Measurements from ENCODE around the gene SEMA3G. TPM values are rescaled to one million over a fixed set of nuclear protein-coding genes. Genes with fewer than 3 reads are reported as not detected.

The SEMA3G gene
- total and polyA plus RNA-seq, 8 donors: under 0.01 to 9.6 (median 1.8) TPM

DNA sequence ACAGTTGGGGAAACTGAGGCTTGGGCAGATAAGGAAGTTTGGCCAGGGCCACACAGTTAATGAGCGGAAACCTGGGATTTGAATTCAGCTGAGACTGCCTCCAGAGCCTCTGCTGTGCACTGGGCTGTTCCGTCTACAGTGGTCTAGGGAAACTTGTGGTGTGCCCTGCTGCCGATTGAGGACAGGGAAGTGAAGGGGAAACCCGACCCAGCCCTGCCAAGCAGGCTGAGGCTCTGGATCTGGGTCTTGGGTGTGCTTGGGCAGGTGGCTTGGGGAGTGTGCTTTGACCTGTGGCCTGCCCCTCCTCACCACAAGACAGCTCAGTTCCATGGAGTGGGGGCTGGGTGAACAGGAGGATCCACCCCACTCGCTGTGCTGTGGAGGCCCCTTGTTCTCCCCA, 28.1 kb upstream of the SEMA3G start:
- peaks cover 25 to 36% (median 30%) of the 10 kb centered on the region in 4 donors for H3K4me1 ChIP-seq
- H3K36me3 ChIP-seq: peaks cover 54 to 82% (median 79%) of the 10 kb centered on the region in 4 donors
- peak in 1 of 2 donors; percentile 6 for DNase-seq
- TF ChIP-seq EP300 (IDR thresholded peaks at IDR 0.05) (no peak), POLR2AphosphoS5 (IDR thresholded peaks at IDR 0.05) (no peak), POLR2A (IDR thresholded peaks at IDR 0.05) (no peak)
- TF ChIP-seq, protein P1, sequence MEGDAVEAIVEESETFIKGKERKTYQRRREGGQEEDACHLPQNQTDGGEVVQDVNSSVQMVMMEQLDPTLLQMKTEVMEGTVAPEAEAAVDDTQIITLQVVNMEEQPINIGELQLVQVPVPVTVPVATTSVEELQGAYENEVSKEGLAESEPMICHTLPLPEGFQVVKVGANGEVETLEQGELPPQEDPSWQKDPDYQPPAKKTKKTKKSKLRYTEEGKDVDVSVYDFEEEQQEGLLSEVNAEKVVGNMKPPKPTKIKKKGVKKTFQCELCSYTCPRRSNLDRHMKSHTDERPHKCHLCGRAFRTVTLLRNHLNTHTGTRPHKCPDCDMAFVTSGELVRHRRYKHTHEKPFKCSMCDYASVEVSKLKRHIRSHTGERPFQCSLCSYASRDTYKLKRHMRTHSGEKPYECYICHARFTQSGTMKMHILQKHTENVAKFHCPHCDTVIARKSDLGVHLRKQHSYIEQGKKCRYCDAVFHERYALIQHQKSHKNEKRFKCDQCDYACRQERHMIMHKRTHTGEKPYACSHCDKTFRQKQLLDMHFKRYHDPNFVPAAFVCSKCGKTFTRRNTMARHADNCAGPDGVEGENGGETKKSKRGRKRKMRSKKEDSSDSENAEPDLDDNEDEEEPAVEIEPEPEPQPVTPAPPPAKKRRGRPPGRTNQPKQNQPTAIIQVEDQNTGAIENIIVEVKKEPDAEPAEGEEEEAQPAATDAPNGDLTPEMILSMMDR (IDR thresholded peaks at IDR 0.05): no peak
- WGBS, 5 donors: 79 to 90% (median 88%) methylated on average over 4 to 5 of the region's 5 CpGs
- no peak overlapping the region for H3K27ac ChIP-seq
- H3K9me3 ChIP-seq: no peaks in the 10 kb centered on the region
- no peak overlapping the region for H3K4me3 ChIP-seq
- H3K27me3 ChIP-seq: no peaks in the 10 kb centered on the region
- intact Hi-C loops (cut with DNase I; ENCODE audit: low total_unique reads): no loop called here

DNA sequence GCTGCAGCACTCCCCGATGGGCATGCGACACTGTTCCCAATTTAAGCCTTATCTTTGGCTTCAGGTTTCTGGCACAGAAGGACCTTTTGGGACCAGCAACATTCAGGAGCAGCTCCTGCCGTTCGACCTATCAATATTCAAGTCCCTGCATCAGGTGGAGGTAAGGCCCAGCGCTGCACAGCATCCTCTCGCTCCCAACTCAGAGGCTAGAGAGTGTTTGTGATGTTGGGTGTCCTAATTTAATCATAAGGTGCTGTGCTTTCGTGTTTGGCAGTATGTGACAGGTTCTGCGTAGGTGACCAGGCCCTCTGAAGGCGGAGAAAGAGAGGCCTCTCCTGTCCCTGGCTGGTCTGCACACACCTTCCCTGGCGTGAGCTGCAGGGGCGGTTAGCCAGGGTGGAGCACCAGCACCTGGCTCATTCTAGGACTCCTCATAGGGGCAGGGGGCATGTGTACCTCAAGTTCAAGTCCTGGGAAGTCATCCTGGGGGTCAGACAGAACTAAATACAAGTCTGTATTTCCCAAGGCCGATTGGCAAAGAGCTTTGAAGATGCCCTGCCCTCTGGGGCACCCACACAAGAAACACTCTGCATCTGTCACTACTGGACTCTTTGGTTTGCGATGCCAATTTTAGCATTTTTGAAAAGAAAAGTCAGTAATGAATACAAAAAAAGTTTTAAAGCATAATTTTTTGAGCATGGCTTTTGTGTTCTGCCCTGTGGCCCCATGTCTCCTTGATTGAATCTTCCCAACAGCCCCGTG, 27.5 kb upstream of the SEMA3G start:
- Histone ChIP-seq H3K4me3 (no peak overlapping the region), H3K4me1 (peaks cover 25 to 42% (median 33%) of the 10 kb centered on the region in 4 donors), H3K36me3 (peaks cover 48 to 82% (median 77%) of the 10 kb centered on the region in 4 donors), H3K9me3 (no peaks in the 10 kb centered on the region), H3K27ac (peak overlapping the region in 1 of 5 donors; percentile 7), H3K27me3 (no peaks in the 10 kb centered on the region)
- no peak for TF ChIP-seq POLR2AphosphoS5 (IDR thresholded peaks at IDR 0.05)
- TF ChIP-seq, protein P1 (IDR thresholded peaks at IDR 0.05): peak in 2 of 7 experiments; percentile 3 to 4
- WGBS, 5 donors: 72 to 81% (median 74%) methylated on average over 12 to 14 of the region's 14 CpGs
- DNase-seq: no peak
- intact Hi-C loops (cut with DNase I; ENCODE audit: low total_unique reads): no loop called here

DNA sequence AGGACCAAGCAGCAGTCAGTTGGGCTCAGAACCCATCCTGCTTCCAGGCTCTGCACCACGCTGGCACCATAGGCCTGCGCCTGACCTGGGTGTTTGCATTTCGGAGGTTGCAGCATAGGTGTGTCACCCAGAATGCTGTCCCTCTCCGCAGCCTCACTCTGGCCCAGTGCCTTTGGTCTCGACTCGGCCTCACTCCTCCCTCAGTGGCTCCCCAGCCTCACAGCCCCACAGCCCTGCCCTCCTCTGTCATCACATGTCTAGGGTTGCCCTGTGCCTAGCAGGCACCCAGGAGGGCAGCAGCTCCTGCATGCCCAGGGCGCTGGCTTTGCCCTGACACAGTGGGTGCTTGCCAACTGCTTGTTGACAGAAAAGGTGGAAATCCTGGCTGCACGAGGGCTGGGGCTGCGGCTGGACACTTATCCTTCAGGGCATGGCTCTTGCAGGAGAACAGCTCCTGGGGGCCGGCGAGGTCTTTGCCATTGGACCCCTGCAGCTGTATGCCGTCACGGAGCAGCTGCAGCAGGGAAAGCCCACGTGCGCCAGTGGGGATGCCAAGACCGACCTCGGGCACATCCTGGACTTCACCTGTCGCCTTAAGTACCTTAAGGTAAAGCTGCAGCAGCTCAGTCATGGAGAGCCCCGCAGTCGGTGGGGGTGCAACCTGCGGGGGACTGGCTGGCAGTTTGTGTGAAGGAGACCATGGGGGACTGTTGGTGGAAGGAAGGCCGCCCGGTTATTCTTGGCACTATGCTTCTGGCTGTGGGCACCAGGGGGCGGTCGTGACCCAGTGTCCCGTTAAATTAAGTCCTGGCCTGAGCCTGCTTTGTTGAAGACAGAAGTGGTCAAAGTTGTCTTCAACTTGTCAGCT, 26.7 kb upstream of the SEMA3G start:
- 34 to 57% (median 45%) methylated on average over 19 to 26 of the region's 26 CpGs for WGBS, 5 donors
- peak overlapping the region in 1 of 5 donors; percentile 23 for H3K27ac ChIP-seq

DNA sequence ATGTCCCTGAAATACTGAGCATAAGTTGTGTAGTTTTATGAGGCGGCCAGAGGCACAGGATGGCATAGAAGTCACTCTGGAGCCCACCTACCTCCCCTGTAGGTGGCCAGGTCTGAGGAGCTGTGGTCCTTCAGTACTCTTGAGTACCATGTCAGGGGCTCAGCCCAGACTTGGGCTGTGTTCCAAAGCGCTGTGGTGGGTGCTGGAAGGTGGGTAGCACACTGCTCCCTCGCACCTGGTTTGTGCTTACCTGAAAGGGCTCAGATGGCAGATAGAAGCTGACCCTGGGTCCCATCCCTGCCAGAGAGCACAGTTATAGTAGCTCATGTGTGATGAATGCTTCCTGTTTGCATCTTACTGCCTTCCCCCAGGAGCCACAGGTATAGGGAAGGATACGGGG, 26.0 kb upstream of the SEMA3G start:
- peaks cover 25 to 51% (median 38%) of the 10 kb centered on the region in 4 donors for H3K4me1 ChIP-seq
- no peaks in the 10 kb centered on the region for H3K9me3 ChIP-seq
- 82 to 98% (median 87%) methylated on average over 4 of the region's 4 CpGs for WGBS, 5 donors
- no peak for DNase-seq
- H3K27me3 ChIP-seq: no peaks in the 10 kb centered on the region
- intact Hi-C loops (cut with DNase I; ENCODE audit: low total_unique reads): no loop called here
- peaks cover 36 to 76% (median 70%) of the 10 kb centered on the region in 4 donors for H3K36me3 ChIP-seq
- peak overlapping the region in 1 of 5 donors; percentile 23 for H3K27ac ChIP-seq
- no peak overlapping the region for H3K4me3 ChIP-seq
- TF ChIP-seq, protein P1 (IDR thresholded peaks at IDR 0.05): no peak
- TF ChIP-seq POLR2A (IDR thresholded peaks at IDR 0.05): no peak
- TF ChIP-seq POLR2AphosphoS5 (IDR thresholded peaks at IDR 0.05): no peak
- no peak for TF ChIP-seq EP300 (IDR thresholded peaks at IDR 0.05)

More for the DNA sequence above, 26.7 kb upstream of the SEMA3G start:
- peaks cover 43 to 79% (median 73%) of the 10 kb centered on the region in 4 donors for H3K36me3 ChIP-seq
- intact Hi-C loops (cut with DNase I; ENCODE audit: low total_unique reads): no loop called here
- DNase-seq: peak; percentile 78 to 81
- H3K27me3 ChIP-seq: no peaks in the 10 kb centered on the region
- H3K4me1 ChIP-seq: peaks cover 25 to 47% (median 36%) of the 10 kb centered on the region in 4 donors
- TF ChIP-seq, protein P1 (IDR thresholded peaks at IDR 0.05): peak in 5 of 7 experiments; percentile 20 to 71 (median 38)
- TF ChIP-seq POLR2A (IDR thresholded peaks at IDR 0.05): no peak
- no peaks in the 10 kb centered on the region for H3K9me3 ChIP-seq
- no peak overlapping the region for H3K4me3 ChIP-seq

Data from stomach (tissue), 9 donors.